SK-N-SH (cell line): ENCODE results near the gene SPATA20.

ENCODE experiments used
- EP300 ChIP-seq, 2 experiments: IDR thresholded peaks; 2 replicates each; pipeline versions ENCODE4 v1.4.0 to v1.6.1; 2012; ENCODE audit warnings: borderline replicate concordance in 1 of 2, low read depth in 1 of 2, low read length in 1 of 2
- JUND ChIP-seq: IDR thresholded peaks from 2 replicates; pipeline ENCODE4 v1.4.0; 2012
- POLR2AphosphoS5 ChIP-seq: IDR thresholded peaks from 2 replicates; pipeline ENCODE4 v1.6.1; 2012; ENCODE audit warnings: low read depth, low read length
- RFX5 ChIP-seq: IDR thresholded peaks from 2 replicates; pipeline ENCODE4 v1.6.1; 2012; ENCODE audit warnings: mild to moderate bottlenecking, improper control_type of control experiment, low read length
- SIN3A ChIP-seq: IDR thresholded peaks from 2 replicates; pipeline ENCODE4 v1.6.1; 2012; ENCODE audit warnings: low read depth, mild to moderate bottlenecking, low read length, moderate library complexity, borderline replicate concordance
- TAF1 ChIP-seq: IDR thresholded peaks from 2 replicates; pipeline ENCODE4 v1.6.1; 2012; ENCODE audit warnings: low read depth, mild to moderate bottlenecking, low read length, moderate library complexity, borderline replicate concordance
- YY1 ChIP-seq: IDR thresholded peaks from 2 replicates; pipeline ENCODE4 v1.4.0; 2012; ENCODE audit warnings: low read depth, mild to moderate bottlenecking
- TF ChIP-seq, protein P1 (sequence below): fragments of 200-600 bp; sonication (generic); IDR thresholded peaks from 2 replicates; pipeline ENCODE4 v1.6.1; 2017; ENCODE audit warnings: antibody characterized with exemption, mild to moderate bottlenecking, moderate library complexity
- TF ChIP-seq, protein P2 (sequence below): IDR thresholded peaks from 2 replicates; pipeline ENCODE4 v1.6.1; 2012; ENCODE audit warnings: mild to moderate bottlenecking, low read depth, low read length, moderate library complexity
- TF ChIP-seq, protein P3 (sequence below): IDR thresholded peaks from 2 replicates; pipeline ENCODE4 v1.4.0; 2012; ENCODE audit warnings: low read depth, borderline replicate concordance
- TF ChIP-seq, protein P4 (sequence below): IDR thresholded peaks from 2 replicates; pipeline ENCODE4 v1.4.0; 2012; ENCODE audit warnings: low read depth
- TF ChIP-seq, protein P5 (sequence below): IDR thresholded peaks from 2 replicates; pipeline ENCODE4 v1.4.0; 2012; ENCODE audit warnings: low read depth, borderline replicate concordance

DNA sequence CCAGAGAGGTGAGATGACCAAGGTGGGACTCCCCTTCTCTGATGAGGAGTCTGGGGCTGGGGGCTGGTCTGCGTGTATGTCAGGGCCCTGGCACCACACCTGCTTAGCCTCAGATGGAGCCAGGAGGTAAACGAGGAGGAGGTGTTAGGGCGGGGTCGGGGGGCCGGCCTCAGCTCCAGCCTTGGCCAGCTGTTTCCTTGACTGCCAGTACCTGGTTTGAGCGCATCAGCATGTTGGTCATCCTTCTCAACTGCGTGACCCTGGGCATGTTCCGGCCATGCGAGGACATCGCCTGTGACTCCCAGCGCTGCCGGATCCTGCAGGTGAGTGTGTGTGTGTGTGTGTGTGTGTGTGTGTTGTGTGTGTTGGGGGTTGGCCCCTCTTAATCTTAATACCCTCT is 21.7 kb downstream of the SPATA20 start:
- TF ChIP-seq SIN3A, result no peak
- TF ChIP-seq, protein P1, sequence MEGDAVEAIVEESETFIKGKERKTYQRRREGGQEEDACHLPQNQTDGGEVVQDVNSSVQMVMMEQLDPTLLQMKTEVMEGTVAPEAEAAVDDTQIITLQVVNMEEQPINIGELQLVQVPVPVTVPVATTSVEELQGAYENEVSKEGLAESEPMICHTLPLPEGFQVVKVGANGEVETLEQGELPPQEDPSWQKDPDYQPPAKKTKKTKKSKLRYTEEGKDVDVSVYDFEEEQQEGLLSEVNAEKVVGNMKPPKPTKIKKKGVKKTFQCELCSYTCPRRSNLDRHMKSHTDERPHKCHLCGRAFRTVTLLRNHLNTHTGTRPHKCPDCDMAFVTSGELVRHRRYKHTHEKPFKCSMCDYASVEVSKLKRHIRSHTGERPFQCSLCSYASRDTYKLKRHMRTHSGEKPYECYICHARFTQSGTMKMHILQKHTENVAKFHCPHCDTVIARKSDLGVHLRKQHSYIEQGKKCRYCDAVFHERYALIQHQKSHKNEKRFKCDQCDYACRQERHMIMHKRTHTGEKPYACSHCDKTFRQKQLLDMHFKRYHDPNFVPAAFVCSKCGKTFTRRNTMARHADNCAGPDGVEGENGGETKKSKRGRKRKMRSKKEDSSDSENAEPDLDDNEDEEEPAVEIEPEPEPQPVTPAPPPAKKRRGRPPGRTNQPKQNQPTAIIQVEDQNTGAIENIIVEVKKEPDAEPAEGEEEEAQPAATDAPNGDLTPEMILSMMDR, result no peak
- no peak for TF ChIP-seq EP300 (IDR thresholded peaks at IDR 0.05; ENCODE audit: borderline replicate concordance in 1 of 2, low read depth in 1 of 2, low read length in 1 of 2)
- TF ChIP-seq JUND, result no peak
- TF ChIP-seq POLR2AphosphoS5, result no peak
- no peak for TF ChIP-seq RFX5
- TF ChIP-seq, protein P2, sequence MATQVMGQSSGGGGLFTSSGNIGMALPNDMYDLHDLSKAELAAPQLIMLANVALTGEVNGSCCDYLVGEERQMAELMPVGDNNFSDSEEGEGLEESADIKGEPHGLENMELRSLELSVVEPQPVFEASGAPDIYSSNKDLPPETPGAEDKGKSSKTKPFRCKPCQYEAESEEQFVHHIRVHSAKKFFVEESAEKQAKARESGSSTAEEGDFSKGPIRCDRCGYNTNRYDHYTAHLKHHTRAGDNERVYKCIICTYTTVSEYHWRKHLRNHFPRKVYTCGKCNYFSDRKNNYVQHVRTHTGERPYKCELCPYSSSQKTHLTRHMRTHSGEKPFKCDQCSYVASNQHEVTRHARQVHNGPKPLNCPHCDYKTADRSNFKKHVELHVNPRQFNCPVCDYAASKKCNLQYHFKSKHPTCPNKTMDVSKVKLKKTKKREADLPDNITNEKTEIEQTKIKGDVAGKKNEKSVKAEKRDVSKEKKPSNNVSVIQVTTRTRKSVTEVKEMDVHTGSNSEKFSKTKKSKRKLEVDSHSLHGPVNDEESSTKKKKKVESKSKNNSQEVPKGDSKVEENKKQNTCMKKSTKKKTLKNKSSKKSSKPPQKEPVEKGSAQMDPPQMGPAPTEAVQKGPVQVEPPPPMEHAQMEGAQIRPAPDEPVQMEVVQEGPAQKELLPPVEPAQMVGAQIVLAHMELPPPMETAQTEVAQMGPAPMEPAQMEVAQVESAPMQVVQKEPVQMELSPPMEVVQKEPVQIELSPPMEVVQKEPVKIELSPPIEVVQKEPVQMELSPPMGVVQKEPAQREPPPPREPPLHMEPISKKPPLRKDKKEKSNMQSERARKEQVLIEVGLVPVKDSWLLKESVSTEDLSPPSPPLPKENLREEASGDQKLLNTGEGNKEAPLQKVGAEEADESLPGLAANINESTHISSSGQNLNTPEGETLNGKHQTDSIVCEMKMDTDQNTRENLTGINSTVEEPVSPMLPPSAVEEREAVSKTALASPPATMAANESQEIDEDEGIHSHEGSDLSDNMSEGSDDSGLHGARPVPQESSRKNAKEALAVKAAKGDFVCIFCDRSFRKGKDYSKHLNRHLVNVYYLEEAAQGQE, result no peak
- TF ChIP-seq YY1, result no peak
- no peak for TF ChIP-seq TAF1
- TF ChIP-seq, protein P3, sequence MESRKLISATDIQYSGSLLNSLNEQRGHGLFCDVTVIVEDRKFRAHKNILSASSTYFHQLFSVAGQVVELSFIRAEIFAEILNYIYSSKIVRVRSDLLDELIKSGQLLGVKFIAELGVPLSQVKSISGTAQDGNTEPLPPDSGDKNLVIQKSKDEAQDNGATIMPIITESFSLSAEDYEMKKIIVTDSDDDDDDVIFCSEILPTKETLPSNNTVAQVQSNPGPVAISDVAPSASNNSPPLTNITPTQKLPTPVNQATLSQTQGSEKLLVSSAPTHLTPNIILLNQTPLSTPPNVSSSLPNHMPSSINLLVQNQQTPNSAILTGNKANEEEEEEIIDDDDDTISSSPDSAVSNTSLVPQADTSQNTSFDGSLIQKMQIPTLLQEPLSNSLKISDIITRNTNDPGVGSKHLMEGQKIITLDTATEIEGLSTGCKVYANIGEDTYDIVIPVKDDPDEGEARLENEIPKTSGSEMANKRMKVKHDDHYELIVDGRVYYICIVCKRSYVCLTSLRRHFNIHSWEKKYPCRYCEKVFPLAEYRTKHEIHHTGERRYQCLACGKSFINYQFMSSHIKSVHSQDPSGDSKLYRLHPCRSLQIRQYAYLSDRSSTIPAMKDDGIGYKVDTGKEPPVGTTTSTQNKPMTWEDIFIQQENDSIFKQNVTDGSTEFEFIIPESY, result no peak
- TF ChIP-seq, protein P4, sequence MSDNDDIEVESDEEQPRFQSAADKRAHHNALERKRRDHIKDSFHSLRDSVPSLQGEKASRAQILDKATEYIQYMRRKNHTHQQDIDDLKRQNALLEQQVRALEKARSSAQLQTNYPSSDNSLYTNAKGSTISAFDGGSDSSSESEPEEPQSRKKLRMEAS, result no peak
- TF ChIP-seq, protein P5, sequence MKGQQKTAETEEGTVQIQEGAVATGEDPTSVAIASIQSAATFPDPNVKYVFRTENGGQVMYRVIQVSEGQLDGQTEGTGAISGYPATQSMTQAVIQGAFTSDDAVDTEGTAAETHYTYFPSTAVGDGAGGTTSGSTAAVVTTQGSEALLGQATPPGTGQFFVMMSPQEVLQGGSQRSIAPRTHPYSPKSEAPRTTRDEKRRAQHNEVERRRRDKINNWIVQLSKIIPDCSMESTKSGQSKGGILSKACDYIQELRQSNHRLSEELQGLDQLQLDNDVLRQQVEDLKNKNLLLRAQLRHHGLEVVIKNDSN, result no peak
